PC-3 (cell line): ENCODE data around the gene ARPIN. TPM values are rescaled to one million over a fixed set of nuclear protein-coding genes. Genes with fewer than 3 reads are reported as not detected.
A peak's percentile ranks its signal among the peaks of the same experiment; 100 is the strongest.

Experiments
- ATAC-seq: fragments of 200-7000 bp; cut with Tn5 transposase; 2 replicates; pipeline ENCODE4 v1.9.1; 2020; ENCODE audit warnings: mild to moderate bottlenecking, moderate library complexity
- BruUV-seq: library from RNA; stranded (reverse); fragments of 400-500 nt; replicated peaks from 2 replicates; lab custom pipeline; 2021; lab: Mats Ljungman, UMichigan
- CTCF ChIA-PET: fragments of 300-600 bp; sonication (Branson Sonifier 250); formaldehyde crosslinking; loops from one replicate; lab custom pipeline; 2022; ENCODE audit warnings: antibody characterized with exemption; lab: Charles Lee
- POLR2A ChIA-PET: fragments of 300-600 bp; sonication (Branson Sonifier 250); formaldehyde crosslinking; loops from one replicate; lab custom pipeline; 2022; ENCODE audit warnings: antibody characterized with exemption; ENCODE audit not compliant: unreplicated experiment; lab: Charles Lee
- DNase-seq: peaks from one replicate; pipeline ENCODE4 v3.0.0-alpha.2; 2015
- H2AFZ ChIP-seq: fragments of 300-600 bp; sonication (generic); 2 replicates; pipeline ENCODE4 v1.6.0; 2016; ENCODE audit warnings: antibody characterized with exemption, low read length
- H3F3A ChIP-seq: fragments of 300-600 bp; sonication (generic); one replicate; pipeline ENCODE4 v1.6.0; 2017; ENCODE audit warnings: antibody characterized with exemption, low read length, control low read depth, mild to moderate bottlenecking; ENCODE audit not compliant: unreplicated experiment
- H3K27ac ChIP-seq: fragments of 300-600 bp; sonication (generic); 2 replicates; pipeline ENCODE4 v1.5.1; 2016; ENCODE audit warnings: mild to moderate bottlenecking, low read length
- H3K27me3 ChIP-seq: fragments of 300-600 bp; sonication (generic); 2 replicates; pipeline ENCODE4 v1.6.1; 2016; ENCODE audit warnings: low read length, mixed read lengths
- H3K36me3 ChIP-seq: fragments of 300-600 bp; sonication (generic); 2 replicates; pipeline ENCODE4 v1.6.1; 2016; ENCODE audit warnings: low read depth, mixed run types, low read length, mixed read lengths
- H3K4me1 ChIP-seq: fragments of 300-600 bp; sonication (generic); 2 replicates; pipeline ENCODE4 v1.5.1; 2016; ENCODE audit warnings: low read length; ENCODE audit not compliant: insufficient read depth
- H3K4me2 ChIP-seq: fragments of 300-600 bp; sonication (generic); 2 replicates; pipeline ENCODE4 v1.6.0; 2016; ENCODE audit warnings: low read length
- H3K4me3 ChIP-seq: fragments of 300-600 bp; sonication (generic); 2 replicates; pipeline ENCODE4 v1.5.1; 2016; ENCODE audit warnings: mild to moderate bottlenecking, low read length, mixed read lengths
- H3K79me2 ChIP-seq: fragments of 300-600 bp; sonication (generic); 2 replicates; pipeline ENCODE4 v1.6.1; 2017; ENCODE audit warnings: low read length, mixed read lengths
- H3K9ac ChIP-seq: fragments of 300-600 bp; sonication (generic); 2 replicates; pipeline ENCODE4 v1.6.0; 2016; ENCODE audit warnings: mild to moderate bottlenecking, low read length
- H3K9me2 ChIP-seq: fragments of 300-600 bp; sonication (generic); replicated peaks from 2 replicates; pipeline ENCODE4 v1.6.1; 2016; ENCODE audit warnings: mixed run types, low read length, mixed read lengths
- H3K9me3 ChIP-seq: fragments of 300-600 bp; sonication (generic); 2 replicates; pipeline ENCODE4 v1.6.1; 2016; ENCODE audit warnings: low read length, mixed read lengths
- H4K20me1 ChIP-seq: fragments of 300-600 bp; sonication (generic); 2 replicates; pipeline ENCODE4 v1.6.1; 2016; ENCODE audit warnings: low read length, mixed read lengths
- CTCF ChIP-seq: fragments of 300-600 bp; sonication (generic); conservative IDR thresholded peaks from 2 replicates; pipeline ENCODE4 v1.5.1; 2017; ENCODE audit warnings: antibody characterized with exemption, low read depth, mild to moderate bottlenecking, low read length
- EZH2 ChIP-seq: fragments of 300-600 bp; sonication (generic); IDR thresholded peaks from one replicate; pipeline ENCODE4 v1.6.1; 2017; ENCODE audit warnings: antibody characterized with exemption, mild to moderate bottlenecking, low read length; ENCODE audit not compliant: unreplicated experiment
- EZH2phosphoT487 ChIP-seq: fragments of 300-600 bp; sonication (generic); IDR thresholded peaks from 2 replicates; pipeline ENCODE4 v1.6.1; 2018; ENCODE audit warnings: mild to moderate bottlenecking, antibody characterized with exemption, low read length, borderline replicate concordance
- intact Hi-C: fragments of 100-400 bp; cut with micrococcal nuclease; formaldehyde crosslinking; loops from 2 replicates; pipeline ENCODE4 v1.9.0; 2023
- total RNA-seq: library from RNA; depleted of rRNA; stranded (reverse); fragments of >200 nt; gene quantifications from 2 replicates; pipeline ENCODE4 v1.2.3, GENCODE V29; 2014

ARPIN gene
- total RNA-seq, 1 experiment from 2014 or later: 8.0 TPM

DNA sequence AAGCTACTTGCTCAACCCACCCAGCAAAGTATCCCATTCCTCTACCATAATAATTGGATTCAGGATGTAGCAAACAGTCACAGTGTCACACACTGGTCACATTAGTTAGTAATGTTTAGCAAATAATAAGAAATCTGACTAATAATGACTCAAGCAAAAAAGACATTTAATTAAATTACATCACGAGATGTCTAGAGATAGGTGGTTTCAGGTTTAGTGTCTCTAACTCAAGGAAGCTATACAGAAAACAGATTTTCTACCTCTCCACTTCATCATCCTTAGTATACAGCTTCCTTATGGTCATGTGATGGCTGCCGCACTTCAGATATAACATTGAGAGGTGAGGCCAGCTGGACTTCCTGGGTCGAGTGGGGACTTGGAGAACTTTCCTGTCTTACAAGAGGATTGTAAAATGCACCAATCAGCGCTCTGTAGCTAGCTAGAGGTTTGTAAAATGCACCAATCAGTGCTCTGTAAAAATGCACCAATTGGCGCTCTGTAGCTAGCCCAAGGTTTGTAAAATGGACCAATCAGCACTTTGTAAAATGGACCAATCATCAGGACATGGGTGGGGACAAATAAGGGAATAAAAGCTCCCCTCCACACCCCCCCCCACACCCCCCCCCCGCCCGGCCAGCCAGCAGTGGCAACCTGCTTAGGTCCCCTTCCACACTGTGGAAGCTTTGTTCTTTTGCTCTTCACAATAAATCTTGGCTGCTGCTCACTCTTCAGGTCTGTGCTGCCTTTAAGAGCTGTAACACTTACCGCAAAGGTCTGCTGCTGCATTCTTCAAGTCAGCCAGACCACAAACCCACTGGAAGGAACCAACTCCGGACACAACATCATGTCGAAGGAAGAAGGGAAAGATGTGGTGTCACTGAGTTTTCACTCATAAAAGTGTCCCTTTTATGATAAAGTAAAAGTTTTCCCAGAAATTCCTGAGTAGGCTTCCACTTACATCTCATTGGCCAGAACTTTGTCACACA, 24.9 kb upstream of the ARPIN start:
- Histone ChIP-seq H3K27me3 (no peaks in the 10 kb centered on the region), H3K4me1 (peaks cover 17% of the 10 kb centered on the region), H2AFZ (peak overlapping the region; percentile 8; the same call in 1 of the 2 replicates), H3K4me3 (peak overlapping the region; percentile 56), H3K79me2 (no peaks in the 10 kb centered on the region), H3K36me3 (no peaks in the 10 kb centered on the region), H3K9me3 (no peaks in the 10 kb centered on the region), H3K4me2 (peak overlapping the region; percentile 78), H3K9ac (peak overlapping the region; percentile 40), H3K9me2 (no peaks in the 10 kb centered on the region), H3F3A (no peaks in the 10 kb centered on the region), H4K20me1 (no peaks in the 10 kb centered on the region), H3K27ac (peak overlapping the region; percentile 94)
- CTCF ChIA-PET: no interaction called here
- POLR2A ChIA-PET: no interaction called here
- intact Hi-C loops: no loop called here
- no TSS peak for BruUV-seq
- peak; percentile 82 for DNase-seq
- ATAC-seq: peak; percentile 84
- no peak for TF ChIP-seq CTCF
- no peak for TF ChIP-seq EZH2
- no peak for TF ChIP-seq EZH2phosphoT487

DNA sequence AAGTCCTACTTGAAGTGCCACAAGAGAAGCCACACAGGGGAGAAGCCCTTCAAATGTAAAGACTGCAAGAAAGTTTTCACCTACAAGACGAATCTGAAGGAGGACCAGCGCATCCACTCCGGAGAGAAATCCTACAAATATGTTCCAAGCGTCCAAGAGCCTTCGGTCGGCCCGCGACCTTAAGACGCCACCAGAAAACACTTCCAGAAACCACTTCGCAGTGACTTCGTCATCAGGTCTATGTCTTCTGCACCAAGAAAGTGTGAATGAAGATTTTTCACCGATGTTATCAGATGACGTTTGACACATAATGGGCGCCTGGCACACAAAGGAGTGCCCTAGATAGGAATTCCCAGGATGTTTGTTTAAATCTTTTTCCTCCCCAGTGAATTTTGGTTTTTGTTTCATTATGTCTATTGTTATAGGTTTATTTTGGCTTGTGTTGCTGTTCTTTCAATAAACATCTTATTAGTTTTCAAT, 24.1 kb upstream of the ARPIN start:
- H3K4me2 ChIP-seq: peak overlapping the region; percentile 78
- CTCF ChIA-PET: no interaction called here
- H3K36me3 ChIP-seq: no peaks in the 10 kb centered on the region
- BruUV-seq: no TSS peak
- intact Hi-C loops: no loop called here
- no peaks in the 10 kb centered on the region for H3K9me3 ChIP-seq
- no peaks in the 10 kb centered on the region for H4K20me1 ChIP-seq
- DNase-seq (peak; percentile 60), ATAC-seq (peak; percentile 65)
- H2AFZ ChIP-seq: peak overlapping the region; percentile 8; the same call in 1 of the 2 replicates
- H3K27me3 ChIP-seq: no peaks in the 10 kb centered on the region
- H3K79me2 ChIP-seq: no peaks in the 10 kb centered on the region
- peak overlapping the region; percentile 56 for H3K4me3 ChIP-seq
- POLR2A ChIA-PET: no interaction called here
- no peak for TF ChIP-seq EZH2
- TF ChIP-seq EZH2phosphoT487: no peak
- no peak for TF ChIP-seq CTCF
- H3K27ac ChIP-seq: peak overlapping the region; percentile 94
- H3K9ac ChIP-seq: peak overlapping the region; percentile 40
- H3K4me1 ChIP-seq: peaks cover 17% of the 10 kb centered on the region
- H3K9me2 ChIP-seq: no peaks in the 10 kb centered on the region
- no peaks in the 10 kb centered on the region for H3F3A ChIP-seq
